IPS DF 19.7 (cell line): ENCODE results near the gene EEF1AKMT4.

ENCODE experiments used
- DNase-seq: peaks from one replicate; pipeline ENCODE4 v3.0.0-alpha.2; 2013; ENCODE audit warnings: low read depth, low spot score

Gene EEF1AKMT4

DNA sequence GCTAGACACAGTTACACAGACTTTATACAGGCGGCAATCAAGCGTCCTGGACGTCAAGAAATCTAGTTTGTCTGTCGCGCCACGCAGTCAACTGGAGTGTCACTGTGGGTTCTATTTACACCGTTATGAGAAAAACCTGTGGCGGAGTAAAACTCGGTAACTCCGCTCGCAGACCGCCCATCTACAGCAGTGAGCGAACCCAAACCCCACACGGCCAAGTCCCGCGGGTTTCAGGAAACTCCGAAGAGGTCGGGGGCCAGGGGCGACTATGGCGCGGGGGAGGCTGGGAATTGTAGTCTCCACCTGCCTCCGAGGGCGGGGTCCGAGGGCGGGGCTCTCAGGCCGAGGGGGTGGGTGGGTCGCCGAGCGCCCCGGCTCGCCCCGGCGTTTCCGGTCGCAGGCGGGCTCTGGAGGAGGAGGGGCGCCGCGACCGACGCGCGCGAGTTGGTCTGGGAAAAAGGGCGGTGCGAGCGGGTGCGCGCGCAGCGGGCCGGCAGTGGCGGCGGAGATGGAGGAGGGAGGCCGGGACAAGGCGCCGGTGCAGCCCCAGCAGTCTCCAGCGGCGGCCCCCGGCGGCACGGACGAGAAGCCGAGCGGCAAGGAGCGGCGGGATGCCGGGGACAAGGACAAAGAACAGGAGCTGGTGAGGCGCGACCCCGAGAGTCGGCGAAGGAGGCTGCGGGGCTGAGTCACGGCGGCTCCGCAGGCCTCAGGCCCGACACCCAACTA, 49.5 kb downstream of the EEF1AKMT4 start, which contains the start of gene PSMD2:
Gene PSMD2 (plus strand): TSS at position 483 of the 729 bp plus-strand sequence. CDS start 26 bp downstream, at position 509.
- peak; percentile 78 for DNase-seq

- no peak for DNase-seq
These were observed 50.3 kb downstream of the EEF1AKMT4 start for GRCh38 chr3:184299488-184300377.

GRCh38 chr3:184300378-184300720, 50.9 kb downstream of the EEF1AKMT4 start:
- DNase-seq, result no peak

- DNase-seq, result no peak
These were observed 56.1 kb downstream of the EEF1AKMT4 start for GRCh38 chr3:184305577-184305976.

DNA sequence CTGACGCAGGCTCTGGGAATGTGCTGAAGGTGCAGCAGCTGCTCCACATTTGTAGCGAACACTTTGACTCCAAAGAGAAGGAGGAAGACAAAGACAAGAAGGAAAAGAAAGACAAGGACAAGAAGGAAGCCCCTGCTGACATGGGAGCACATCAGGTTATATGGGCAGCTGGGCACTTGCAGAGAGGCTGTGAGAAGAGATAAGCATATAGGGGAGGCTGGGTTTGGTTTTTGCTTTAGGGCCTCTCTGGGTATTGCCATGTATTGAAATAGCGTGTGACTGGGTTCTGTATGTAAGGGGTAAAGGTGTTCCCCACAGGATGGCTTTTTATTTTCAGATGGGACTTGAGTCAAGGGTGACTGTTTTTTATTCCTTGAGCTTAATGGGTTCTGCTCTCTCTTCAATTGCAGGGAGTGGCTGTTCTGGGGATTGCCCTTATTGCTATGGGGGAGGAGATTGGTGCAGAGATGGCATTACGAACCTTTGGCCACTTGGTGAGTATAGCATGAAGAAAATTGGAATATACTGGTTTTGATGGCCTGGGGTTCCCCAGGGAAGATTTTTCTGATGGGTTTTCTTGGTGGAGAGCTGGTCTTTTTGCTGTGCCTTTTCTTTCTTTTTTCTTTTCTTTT, 57.0 kb downstream of the EEF1AKMT4 start:
- no peak for DNase-seq

GRCh38 chr3:184307915-184308314, 58.4 kb downstream of the EEF1AKMT4 start:
- no peak for DNase-seq
